Keratinocyte (primary cell): Measurements from ENCODE around the gene SOX8. TPM values are rescaled to one million over a fixed set of nuclear protein-coding genes. Genes with fewer than 3 reads are reported as not detected.
"Not testable (repeated sequence)": the region's sequence is repeated elsewhere in the genome, so short reads cannot be mapped to it uniquely, and the experiment has no call there.

Experiments
- DNase-seq: peaks from one replicate; pipeline ENCODE4 v3.0.0-alpha.2; 2011; ENCODE audit warnings: low read depth, missing footprints, low spot score
- FAIRE-seq: peaks from 2 replicates; lab custom pipeline; 2011; peaks lifted over from hg19 to GRCh38; lab: Jason Lieb, UNC
- H2AFZ ChIP-seq: 2 replicates; pipeline ENCODE4 v1.6.0; 2012; ENCODE audit warnings: low read length, control low read depth, inconsistent platforms; ENCODE audit not compliant: control insufficient read depth
- H3K27ac ChIP-seq: 2 replicates; pipeline ENCODE4 v1.5.1; 2011; ENCODE audit warnings: low read length; ENCODE audit not compliant: control insufficient read depth, insufficient read depth
- H3K27me3 ChIP-seq: 3 replicates; pipeline ENCODE4 v1.6.0; 2011; ENCODE audit warnings: low read length; ENCODE audit not compliant: control insufficient read depth, insufficient read depth; ENCODE audit errors: extremely low read depth
- H3K36me3 ChIP-seq, 2 experiments: 2 replicates in 1 of 2; 3 replicates in 1 of 2; pipeline ENCODE4 v1.5.1; 2011; ENCODE audit warnings: low read length in 2 of 2, mild to moderate bottlenecking in 1 of 2; ENCODE audit not compliant: control insufficient read depth in 2 of 2, insufficient read depth in 2 of 2; ENCODE audit errors: extremely low read depth in 1 of 2
- H3K4me1 ChIP-seq: 3 replicates; pipeline ENCODE4 v1.5.1; 2011; ENCODE audit warnings: low read length; ENCODE audit not compliant: control insufficient read depth, insufficient read depth; ENCODE audit errors: extremely low read depth
- H3K4me2 ChIP-seq: 3 replicates; pipeline ENCODE4 v1.6.0; 2011; ENCODE audit warnings: low read depth, low read length; ENCODE audit not compliant: control insufficient read depth, insufficient read depth; ENCODE audit errors: extremely low read depth
- H3K4me3 ChIP-seq, 3 experiments: fragments of 200-600 bp in 1 of 3; sonication (generic) in 1 of 3; 2 replicates in 2 of 3; 3 replicates in 1 of 3; pipeline ENCODE4 v1.5.1; 2011 to 2016; ENCODE audit warnings: low read length in 3 of 3, mild to moderate bottlenecking in 3 of 3, control low read depth in 2 of 3, inconsistent platforms in 1 of 3, low read depth in 1 of 3, mixed read lengths in 1 of 3, mixed run types in 1 of 3, moderate library complexity in 1 of 3; ENCODE audit not compliant: control insufficient read depth in 2 of 3, insufficient read depth in 2 of 3; ENCODE audit errors: extremely low read depth in 1 of 3
- H3K79me2 ChIP-seq: 2 replicates; pipeline ENCODE4 v1.6.0; 2012; ENCODE audit warnings: low read length; ENCODE audit not compliant: control insufficient read depth, insufficient read depth
- H3K9ac ChIP-seq: 3 replicates; pipeline ENCODE4 v1.6.0; 2011; ENCODE audit warnings: low read length; ENCODE audit not compliant: control insufficient read depth, insufficient read depth; ENCODE audit errors: extremely low read depth
- H3K9me1 ChIP-seq: 3 replicates; pipeline ENCODE4 v1.6.0; 2011; ENCODE audit warnings: low read length; ENCODE audit not compliant: control insufficient read depth, insufficient read depth; ENCODE audit errors: extremely low read depth
- H3K9me3 ChIP-seq: 2 replicates; pipeline ENCODE4 v1.5.1; 2012; ENCODE audit warnings: low read depth, low read length; ENCODE audit not compliant: control insufficient read depth
- H4K20me1 ChIP-seq: 3 replicates; pipeline ENCODE4 v1.6.0; 2011; ENCODE audit warnings: low read length; ENCODE audit not compliant: control insufficient read depth, insufficient read depth; ENCODE audit errors: extremely low read depth
- EZH2 ChIP-seq: IDR thresholded peaks from one replicate; pipeline ENCODE4 v1.6.1; 2012; ENCODE audit warnings: inconsistent platforms, mild to moderate bottlenecking, low read length, moderate library complexity
- dilution Hi-C: fragments of 300-500 bp; cut with MboI; formaldehyde crosslinking; loops from one replicate; pipeline ENCODE4 v1.7.0; 2020; ENCODE audit warnings: low sequenced_read_pairs; ENCODE audit not compliant: extremely low pct_ligation_motif_present
- polyA plus RNA-seq, 5 experiments: library from polyadenylated mRNA; depleted of rRNA in 3 of 5; stranded (reverse) in 3 of 5; stranded (forward) in 1 of 5; unstranded in 1 of 5; fragments of >200 nt; gene quantifications; 1 replicate in 1 of 5; 2 replicates in 3 of 5; 3 replicates in 1 of 5; pipeline versions ENCODE4 v1.2.1 to v1.2.3, GENCODE V29; 2011 to 2012; ENCODE audit warnings: missing spikeins in 2 of 5, low read depth in 1 of 5, low replicate concordance in 1 of 5
- TF ChIP-seq, protein P1 (sequence below), 3 experiments: IDR thresholded peaks in 1 of 3; conservative IDR thresholded peaks in 1 of 3; optimal IDR thresholded peaks in 1 of 3; 2 replicates in 2 of 3; 3 replicates in 1 of 3; pipeline versions ENCODE3 to v1.5.1; 2011; ENCODE audit warnings: low read length in 3 of 3, mild to moderate bottlenecking in 3 of 3, moderate library complexity in 2 of 3, control low read depth in 1 of 3, inconsistent platforms in 1 of 3; ENCODE audit not compliant: insufficient read depth in 2 of 3; ENCODE audit errors: extremely low read depth in 1 of 3

Gene SOX8
- polyA plus RNA-seq, 1 donor (not counting 4 experiments of a cell fraction or from before 2014, with no cell fraction given): 0.03 TPM

GRCh38 chr16:950733-951573, 30.6 kb upstream of the SOX8 start:
- FAIRE-seq, H3K79me2 ChIP-seq, dilution Hi-C loops, H2AFZ ChIP-seq, H3K36me3 ChIP-seq, H3K9me1 ChIP-seq, H3K9me3 ChIP-seq, H3K4me1 ChIP-seq, H3K4me3 ChIP-seq, H3K4me2 ChIP-seq, H3K27me3 ChIP-seq, DNase-seq, H3K9ac ChIP-seq, H3K27ac ChIP-seq, H4K20me1 ChIP-seq: not testable (repeated sequence)

GRCh38 chr16:951660-952301, 29.8 kb upstream of the SOX8 start:
- dilution Hi-C loops: no loop called here
- no peak overlapping the region for H3K4me3 ChIP-seq
- no peaks in the 10 kb centered on the region for H3K36me3 ChIP-seq
- no peak overlapping the region for H3K9ac ChIP-seq
- no peaks in the 10 kb centered on the region for H3K27me3 ChIP-seq
- no peaks in the 10 kb centered on the region for H3K79me2 ChIP-seq
- FAIRE-seq (no peak), DNase-seq (no peak)
- TF ChIP-seq EZH2: no peak
- TF ChIP-seq, protein P1, sequence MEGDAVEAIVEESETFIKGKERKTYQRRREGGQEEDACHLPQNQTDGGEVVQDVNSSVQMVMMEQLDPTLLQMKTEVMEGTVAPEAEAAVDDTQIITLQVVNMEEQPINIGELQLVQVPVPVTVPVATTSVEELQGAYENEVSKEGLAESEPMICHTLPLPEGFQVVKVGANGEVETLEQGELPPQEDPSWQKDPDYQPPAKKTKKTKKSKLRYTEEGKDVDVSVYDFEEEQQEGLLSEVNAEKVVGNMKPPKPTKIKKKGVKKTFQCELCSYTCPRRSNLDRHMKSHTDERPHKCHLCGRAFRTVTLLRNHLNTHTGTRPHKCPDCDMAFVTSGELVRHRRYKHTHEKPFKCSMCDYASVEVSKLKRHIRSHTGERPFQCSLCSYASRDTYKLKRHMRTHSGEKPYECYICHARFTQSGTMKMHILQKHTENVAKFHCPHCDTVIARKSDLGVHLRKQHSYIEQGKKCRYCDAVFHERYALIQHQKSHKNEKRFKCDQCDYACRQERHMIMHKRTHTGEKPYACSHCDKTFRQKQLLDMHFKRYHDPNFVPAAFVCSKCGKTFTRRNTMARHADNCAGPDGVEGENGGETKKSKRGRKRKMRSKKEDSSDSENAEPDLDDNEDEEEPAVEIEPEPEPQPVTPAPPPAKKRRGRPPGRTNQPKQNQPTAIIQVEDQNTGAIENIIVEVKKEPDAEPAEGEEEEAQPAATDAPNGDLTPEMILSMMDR (optimal IDR thresholded peaks at IDR 0.05 in 1 of 3, IDR thresholded peaks at IDR 0.05 in 1 of 3, conservative IDR thresholded peaks at IDR 0.05 in 1 of 3; ENCODE audit: extremely low read depth in 1 of 3, insufficient read depth in 2 of 3, low read length in 3 of 3): no peak
- no peaks in the 10 kb centered on the region for H3K9me1 ChIP-seq
- H3K4me2 ChIP-seq: no peak overlapping the region
- H3K27ac ChIP-seq: no peak overlapping the region
- H3K9me3 ChIP-seq: peaks cover 2% of the 10 kb centered on the region
- no peaks in the 10 kb centered on the region for H3K4me1 ChIP-seq
- no peak overlapping the region for H2AFZ ChIP-seq
- H4K20me1 ChIP-seq: no peaks in the 10 kb centered on the region
